K562 (cell line): Measurements from ENCODE around the gene ECE2. TPM values are rescaled to one million over a fixed set of nuclear protein-coding genes. Genes with fewer than 3 reads are reported as not detected.
A peak's percentile ranks its signal among the peaks of the same experiment; 100 is the strongest.

Experiments
- CREB1 ChIP-seq, 2 experiments: sonication (generic) in 1 of 2; formaldehyde crosslinking in 1 of 2; IDR thresholded peaks; 2 replicates each; pipeline versions ENCODE4 v1.6.1 to v1.8.0; 2012 to 2022; ENCODE audit warnings: inconsistent platforms in 1 of 2, mild to moderate bottlenecking in 1 of 2, missing genetic modification reagents in 1 of 2, moderate library complexity in 1 of 2
- CREB5 ChIP-seq: fragments of 250-450 bp; sonication (Bioruptor Pico); IDR thresholded peaks from 2 replicates; pipeline ENCODE4 v1.5.0; 2020; ENCODE audit warnings: mild to moderate bottlenecking
- DEAF1 ChIP-seq: fragments of 450-650 bp; formaldehyde crosslinking; IDR thresholded peaks from 2 replicates; pipeline ENCODE4 v1.4.0; 2020; ENCODE audit warnings: mild to moderate bottlenecking, moderate library complexity
- EGR1 ChIP-seq: fragments of 450-650 bp; conservative IDR thresholded peaks from 2 replicates; pipeline ENCODE4 v1.6.1; 2017; ENCODE audit warnings: mild to moderate bottlenecking
- FOXP4 ChIP-seq: sonication (generic); formaldehyde crosslinking; IDR thresholded peaks from 2 replicates; pipeline ENCODE4 v1.8.0; 2022; ENCODE audit warnings: mild to moderate bottlenecking, missing genetic modification reagents, borderline replicate concordance
- HLTF ChIP-seq: fragments of 450-650 bp; IDR thresholded peaks from 2 replicates; pipeline ENCODE4 v1.6.1; 2016
- HOXB6 ChIP-seq: fragments of 250-450 bp; sonication (Bioruptor Pico); IDR thresholded peaks from 2 replicates; pipeline ENCODE4 v1.5.1; 2022; ENCODE audit warnings: mild to moderate bottlenecking, borderline replicate concordance
- MEF2A ChIP-seq: IDR thresholded peaks from 2 replicates; pipeline ENCODE4 v1.6.1; 2011; ENCODE audit warnings: low read depth, mild to moderate bottlenecking, low read length, moderate library complexity; ENCODE audit not compliant: control insufficient read depth
- OTX1 ChIP-seq: fragments of 450-650 bp; formaldehyde crosslinking; IDR thresholded peaks from 2 replicates; pipeline ENCODE4 v1.4.0; 2022; ENCODE audit warnings: mild to moderate bottlenecking
- RUNX1 ChIP-seq: sonication (generic); IDR thresholded peaks from 2 replicates; pipeline ENCODE4 v1.6.1; 2016; ENCODE audit warnings: antibody characterized with exemption, low read depth
- ZNF197 ChIP-seq: fragments of 200-800 bp; sonication (Bioruptor generic); IDR thresholded peaks from 2 replicates; pipeline ENCODE4 v1.6.1; 2016; ENCODE audit warnings: low read depth, missing genetic modification characterization, missing compliant biosample characterization
- ZNF232 ChIP-seq: sonication (generic); formaldehyde crosslinking; IDR thresholded peaks from 2 replicates; pipeline ENCODE4 v1.8.0; 2022; ENCODE audit warnings: mild to moderate bottlenecking, missing genetic modification reagents
- ZNF408 ChIP-seq: fragments of 250-450 bp; sonication (Bioruptor Pico); IDR thresholded peaks from 2 replicates; pipeline ENCODE4 v1.4.0; 2020; ENCODE audit warnings: low read depth, mild to moderate bottlenecking, moderate library complexity
- ZNF431 ChIP-seq: sonication (generic); formaldehyde crosslinking; IDR thresholded peaks from 2 replicates; pipeline ENCODE4 v1.8.0; 2022; ENCODE audit warnings: mild to moderate bottlenecking, missing genetic modification reagents
- ZNF699 ChIP-seq: fragments of 250-450 bp; sonication (Bioruptor Pico); IDR thresholded peaks from 2 replicates; pipeline ENCODE4 v1.8.0; 2021; ENCODE audit warnings: mild to moderate bottlenecking, moderate library complexity; ENCODE audit not compliant: insufficient replicate concordance
- ZNF778 ChIP-seq: fragments of 450-650 bp; formaldehyde crosslinking; IDR thresholded peaks from 2 replicates; pipeline ENCODE4 v1.4.0; 2020; ENCODE audit warnings: mild to moderate bottlenecking, moderate library complexity
- polyA plus RNA-seq, 8 experiments: library from polyadenylated mRNA; depleted of rRNA in 4 of 8; stranded (reverse) in 5 of 8; unstranded in 3 of 8; fragments of >200 nt; fragmentation: Nextera tagmentation in 2 of 8; fragmentation: Illumina TruSeq in 1 of 8; extraction: Ambion mirVana in 2 of 8; extraction: Trizol in 1 of 8; gene quantifications; 2 replicates each; pipeline versions ENCODE4 v1.2.1 to v1.2.3, GENCODE V29; 2011 to 2014; ENCODE audit warnings: inconsistent platforms in 1 of 8, missing spikeins in 1 of 8
- total RNA-seq, 7 experiments: library from RNA; depleted of rRNA in 6 of 7; stranded (reverse); fragments of >200 nt in 6 of 7; fragmentation: Illumina TruSeq in 2 of 7; extraction: Trizol in 2 of 7; gene quantifications; 2 replicates each; pipeline versions ENCODE4 v1.2.1 to v1.2.3, GENCODE V29; 2011 to 2021; ENCODE audit warnings: low replicate concordance in 1 of 7
- TF ChIP-seq, protein P1 (sequence below): fragments of 450-650 bp; IDR thresholded peaks from 2 replicates; pipeline ENCODE4 v1.6.1; 2016; ENCODE audit warnings: mild to moderate bottlenecking
- TF ChIP-seq, protein P2 (sequence below): fragments of 250-450 bp; sonication (Bioruptor Pico); IDR thresholded peaks from 2 replicates; pipeline ENCODE4 v1.6.1; 2021; ENCODE audit warnings: mild to moderate bottlenecking

The ECE2 gene
- total and polyA plus RNA-seq, 9 of the 15 experiments (the other 6 are each of a cell fraction or from before 2014, with no cell fraction given) = not detected

GRCh38 chr3:184248454-184249411, 27.1 kb upstream of the ECE2 start, which contains the start of gene ALG3 (continued):
- TF ChIP-seq DEAF1 (CRISPR knock-in tag) (no peak), ZNF431 (CRISPR knock-in tag) (peak; percentile 70; the same call in 1 of the 2 replicates), ZNF699 (CRISPR knock-in tag) (no peak), ZNF778 (CRISPR knock-in tag) (no peak), CREB5 (CRISPR knock-in tag) (no peak), FOXP4 (CRISPR knock-in tag) (no peak), MEF2A (no peak; the same call in 1 of the 2 replicates), RUNX1 (no peak), EGR1 (peak; percentile 77), CREB1 (IDR thresholded peaks at IDR 0.05) (peak; percentile 60), CREB1 (CRISPR knock-in tag; IDR thresholded peaks at IDR 0.05) (no peak), HLTF (no peak), HOXB6 (CRISPR knock-in tag) (no peak), OTX1 (CRISPR knock-in tag) (0 out of 2 replicates have a peak, but pooled peaks have one; percentile 39), ZNF408 (CRISPR knock-in tag) (no peak), ZNF197 (CRISPR knock-in tag) (0 out of 2 replicates have a peak, but pooled peaks have one; percentile 25), ZNF232 (CRISPR knock-in tag) (no peak)
- TF ChIP-seq, protein P1, sequence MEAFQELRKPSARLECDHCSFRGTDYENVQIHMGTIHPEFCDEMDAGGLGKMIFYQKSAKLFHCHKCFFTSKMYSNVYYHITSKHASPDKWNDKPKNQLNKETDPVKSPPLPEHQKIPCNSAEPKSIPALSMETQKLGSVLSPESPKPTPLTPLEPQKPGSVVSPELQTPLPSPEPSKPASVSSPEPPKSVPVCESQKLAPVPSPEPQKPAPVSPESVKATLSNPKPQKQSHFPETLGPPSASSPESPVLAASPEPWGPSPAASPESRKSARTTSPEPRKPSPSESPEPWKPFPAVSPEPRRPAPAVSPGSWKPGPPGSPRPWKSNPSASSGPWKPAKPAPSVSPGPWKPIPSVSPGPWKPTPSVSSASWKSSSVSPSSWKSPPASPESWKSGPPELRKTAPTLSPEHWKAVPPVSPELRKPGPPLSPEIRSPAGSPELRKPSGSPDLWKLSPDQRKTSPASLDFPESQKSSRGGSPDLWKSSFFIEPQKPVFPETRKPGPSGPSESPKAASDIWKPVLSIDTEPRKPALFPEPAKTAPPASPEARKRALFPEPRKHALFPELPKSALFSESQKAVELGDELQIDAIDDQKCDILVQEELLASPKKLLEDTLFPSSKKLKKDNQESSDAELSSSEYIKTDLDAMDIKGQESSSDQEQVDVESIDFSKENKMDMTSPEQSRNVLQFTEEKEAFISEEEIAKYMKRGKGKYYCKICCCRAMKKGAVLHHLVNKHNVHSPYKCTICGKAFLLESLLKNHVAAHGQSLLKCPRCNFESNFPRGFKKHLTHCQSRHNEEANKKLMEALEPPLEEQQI = no peak
- TF ChIP-seq, protein P2, sequence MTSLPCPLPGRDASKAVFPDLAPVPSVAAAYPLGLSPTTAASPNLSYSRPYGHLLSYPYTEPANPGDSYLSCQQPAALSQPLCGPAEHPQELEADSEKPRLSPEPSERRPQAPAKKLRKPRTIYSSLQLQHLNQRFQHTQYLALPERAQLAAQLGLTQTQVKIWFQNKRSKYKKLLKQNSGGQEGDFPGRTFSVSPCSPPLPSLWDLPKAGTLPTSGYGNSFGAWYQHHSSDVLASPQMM (CRISPR knock-in tag) = no peak
